Type B pancreatic cell (in vitro differentiated cells): ENCODE data around the gene INO80. TPM values are rescaled to one million over a fixed set of nuclear protein-coding genes. Genes with fewer than 3 reads are reported as not detected.

Experiments
- DNase-seq: peaks from one replicate; pipeline ENCODE4 v3.0.0; 2021; ENCODE audit warnings: mixed read lengths; ENCODE audit not compliant: unreplicated experiment; ENCODE audit errors: extremely low spot score
- H3K27ac Mint-ChIP-seq: 2 replicates; pipeline ENCODE4 v1.8.0; 2021; ENCODE audit warnings: mild to moderate bottlenecking, mixed read lengths
- H3K27me3 Mint-ChIP-seq: 2 replicates; pipeline ENCODE4 v1.8.0; 2021; ENCODE audit warnings: mixed read lengths
- H3K36me3 Mint-ChIP-seq: 2 replicates; pipeline ENCODE4 v1.8.0; 2021; ENCODE audit warnings: mixed read lengths
- H3K4me1 Mint-ChIP-seq: one replicate; pipeline ENCODE4 v1.8.0; 2021; ENCODE audit warnings: mixed read lengths; ENCODE audit not compliant: unreplicated experiment
- H3K4me3 Mint-ChIP-seq: 2 replicates; pipeline ENCODE4 v1.8.0; 2021; ENCODE audit warnings: mild to moderate bottlenecking, mixed read lengths
- H3K9me3 Mint-ChIP-seq: 2 replicates; pipeline ENCODE4 v1.8.0; 2021; ENCODE audit warnings: mixed read lengths
- total RNA-seq: library from RNA; stranded (reverse); gene quantifications from 2 replicates; pipeline ENCODE4 v1.2.1, GENCODE V29; 2021; ENCODE audit warnings: low replicate concordance
- TF ChIP-seq, protein P1 (sequence below): fragments of 200-600 bp; sonication (generic); conservative IDR thresholded peaks from 2 replicates; pipeline ENCODE4 v1.5.0; 2021; ENCODE audit warnings: antibody characterized with exemption, mild to moderate bottlenecking

The INO80 gene
- total RNA-seq, 1 donor from 2014 or later = 22.3 TPM

DNA sequence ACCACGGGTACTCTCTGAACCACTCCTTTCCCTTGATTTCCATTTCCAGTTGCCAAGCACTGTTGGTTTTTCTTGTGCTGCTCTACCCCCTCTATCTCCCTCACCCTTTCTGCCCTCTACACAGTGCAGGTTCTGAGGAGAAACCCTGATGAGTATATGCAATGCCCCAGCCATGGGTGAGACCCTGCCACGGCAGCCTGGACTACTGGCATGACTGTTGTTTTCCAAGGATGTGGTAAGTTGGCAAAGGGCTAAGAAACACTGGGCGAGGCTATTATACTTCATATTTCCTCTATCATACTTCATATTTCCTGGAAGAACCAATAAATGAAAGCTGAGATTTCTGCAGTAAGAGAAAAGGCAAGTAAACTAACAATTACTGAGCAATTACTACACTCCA lies 134.9 kb downstream of the INO80 start:
- Mint-ChIP-seq H3K36me3 (peaks cover 19% of the 10 kb centered on the region), H3K27ac (no peak overlapping the region), H3K27me3 (no peaks in the 10 kb centered on the region), H3K4me1 (no peaks in the 10 kb centered on the region), H3K4me3 (no peak overlapping the region), H3K9me3 (no peaks in the 10 kb centered on the region)
- no peak for DNase-seq
- TF ChIP-seq, protein P1, sequence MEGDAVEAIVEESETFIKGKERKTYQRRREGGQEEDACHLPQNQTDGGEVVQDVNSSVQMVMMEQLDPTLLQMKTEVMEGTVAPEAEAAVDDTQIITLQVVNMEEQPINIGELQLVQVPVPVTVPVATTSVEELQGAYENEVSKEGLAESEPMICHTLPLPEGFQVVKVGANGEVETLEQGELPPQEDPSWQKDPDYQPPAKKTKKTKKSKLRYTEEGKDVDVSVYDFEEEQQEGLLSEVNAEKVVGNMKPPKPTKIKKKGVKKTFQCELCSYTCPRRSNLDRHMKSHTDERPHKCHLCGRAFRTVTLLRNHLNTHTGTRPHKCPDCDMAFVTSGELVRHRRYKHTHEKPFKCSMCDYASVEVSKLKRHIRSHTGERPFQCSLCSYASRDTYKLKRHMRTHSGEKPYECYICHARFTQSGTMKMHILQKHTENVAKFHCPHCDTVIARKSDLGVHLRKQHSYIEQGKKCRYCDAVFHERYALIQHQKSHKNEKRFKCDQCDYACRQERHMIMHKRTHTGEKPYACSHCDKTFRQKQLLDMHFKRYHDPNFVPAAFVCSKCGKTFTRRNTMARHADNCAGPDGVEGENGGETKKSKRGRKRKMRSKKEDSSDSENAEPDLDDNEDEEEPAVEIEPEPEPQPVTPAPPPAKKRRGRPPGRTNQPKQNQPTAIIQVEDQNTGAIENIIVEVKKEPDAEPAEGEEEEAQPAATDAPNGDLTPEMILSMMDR = no peak

DNA sequence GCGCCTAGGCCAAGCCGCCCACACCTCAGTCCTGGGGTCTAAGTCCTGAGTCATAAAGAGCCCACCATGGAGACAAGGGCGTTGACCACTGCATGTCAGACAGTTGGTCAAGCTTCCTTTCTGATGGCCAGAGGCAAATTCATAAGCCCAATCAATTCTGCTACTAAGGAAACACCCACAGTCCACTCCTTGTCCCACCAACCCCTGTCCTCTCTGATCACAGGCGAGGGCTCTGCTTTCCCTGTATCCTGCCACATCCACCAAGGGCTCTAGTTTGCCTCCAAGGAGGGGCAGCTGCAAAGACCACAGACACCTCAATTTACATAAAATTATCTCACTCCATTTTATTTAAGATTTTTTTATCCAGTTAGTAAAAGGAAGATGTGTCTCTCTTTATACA lies 137.5 kb downstream of the INO80 start:
- no peak overlapping the region for H3K4me3 Mint-ChIP-seq
- H3K9me3 Mint-ChIP-seq = no peaks in the 10 kb centered on the region
- H3K27ac Mint-ChIP-seq = no peak overlapping the region
- H3K4me1 Mint-ChIP-seq = no peaks in the 10 kb centered on the region
- DNase-seq = no peak
- peaks cover 19% of the 10 kb centered on the region for H3K36me3 Mint-ChIP-seq
- no peaks in the 10 kb centered on the region for H3K27me3 Mint-ChIP-seq
- TF ChIP-seq, protein P1 = no peak

DNA sequence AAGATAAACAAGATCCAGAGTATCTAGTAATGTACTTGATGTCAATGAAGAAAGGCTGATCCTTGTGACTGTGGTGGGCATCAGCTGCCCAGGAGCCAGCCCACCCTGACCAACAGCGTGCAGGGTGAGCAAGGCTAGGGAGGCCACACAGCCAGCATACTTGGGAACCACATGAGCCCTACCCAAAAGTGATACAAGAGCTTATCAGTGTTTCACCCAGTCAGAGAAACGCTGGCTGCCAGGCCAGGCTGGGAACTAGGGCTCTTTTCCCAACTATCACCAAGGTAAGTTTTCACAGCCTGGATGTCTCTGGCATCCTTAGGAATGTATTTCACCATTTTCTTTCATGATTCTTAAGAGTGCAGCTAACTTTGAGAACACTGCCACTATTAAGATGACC lies 137.9 kb downstream of the INO80 start:
- Mint-ChIP-seq H3K27me3 (no peaks in the 10 kb centered on the region), H3K9me3 (no peaks in the 10 kb centered on the region), H3K36me3 (peaks cover 19% of the 10 kb centered on the region), H3K4me1 (no peaks in the 10 kb centered on the region), H3K4me3 (no peak overlapping the region), H3K27ac (no peak overlapping the region)
- TF ChIP-seq, protein P1 = no peak
- no peak for DNase-seq

DNA sequence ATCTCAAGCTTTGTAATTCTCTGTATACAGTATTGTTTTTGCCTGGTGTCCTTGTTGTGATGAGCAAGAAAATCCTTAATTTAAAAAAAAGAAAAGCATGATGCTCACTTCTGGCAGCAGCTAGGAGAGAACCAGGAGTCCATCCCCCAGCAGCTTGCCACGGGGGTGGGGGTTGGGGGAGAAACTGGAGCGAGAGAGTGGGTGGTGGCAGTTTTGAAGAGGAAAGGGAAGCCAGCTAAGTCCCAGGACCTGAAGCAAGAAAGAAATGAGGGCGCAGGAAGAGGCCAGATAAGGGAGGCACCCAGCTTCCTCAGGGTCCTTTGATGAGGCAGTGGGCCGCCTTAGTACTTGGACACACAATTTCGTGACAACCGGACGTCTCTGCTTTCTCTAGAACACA lies 139.3 kb downstream of the INO80 start:
- Mint-ChIP-seq H3K4me3 (no peak overlapping the region), H3K36me3 (peaks cover 17% of the 10 kb centered on the region), H3K27me3 (no peaks in the 10 kb centered on the region), H3K27ac (no peak overlapping the region), H3K4me1 (peaks cover 6% of the 10 kb centered on the region), H3K9me3 (no peaks in the 10 kb centered on the region)
- no peak for DNase-seq
- TF ChIP-seq, protein P1 = no peak

DNA sequence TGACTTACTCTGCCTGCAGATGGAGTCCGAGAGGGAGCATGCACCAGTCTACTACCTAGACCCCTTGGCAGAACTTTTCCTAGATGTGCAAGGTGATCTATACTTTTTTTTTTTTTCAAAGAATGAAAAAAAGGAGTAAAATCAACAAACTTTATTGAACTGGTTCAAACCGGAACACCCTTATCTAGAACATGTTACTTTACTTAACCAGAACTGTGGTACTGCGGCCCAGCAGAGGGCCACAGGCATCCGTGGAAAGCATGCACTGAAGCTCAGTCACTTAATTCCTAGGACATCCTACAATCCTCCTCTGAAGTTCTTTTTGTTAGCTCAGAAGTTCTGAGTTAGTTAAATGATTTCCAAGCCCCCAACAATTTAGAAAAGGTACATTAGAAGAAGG lies 141.2 kb downstream of the INO80 start:
- Mint-ChIP-seq H3K27me3 (no peaks in the 10 kb centered on the region), H3K27ac (no peak overlapping the region), H3K36me3 (peaks cover 4% of the 10 kb centered on the region), H3K4me3 (no peak overlapping the region), H3K4me1 (peaks cover 6% of the 10 kb centered on the region), H3K9me3 (no peaks in the 10 kb centered on the region)
- TF ChIP-seq, protein P1 = no peak
- DNase-seq = no peak

DNA sequence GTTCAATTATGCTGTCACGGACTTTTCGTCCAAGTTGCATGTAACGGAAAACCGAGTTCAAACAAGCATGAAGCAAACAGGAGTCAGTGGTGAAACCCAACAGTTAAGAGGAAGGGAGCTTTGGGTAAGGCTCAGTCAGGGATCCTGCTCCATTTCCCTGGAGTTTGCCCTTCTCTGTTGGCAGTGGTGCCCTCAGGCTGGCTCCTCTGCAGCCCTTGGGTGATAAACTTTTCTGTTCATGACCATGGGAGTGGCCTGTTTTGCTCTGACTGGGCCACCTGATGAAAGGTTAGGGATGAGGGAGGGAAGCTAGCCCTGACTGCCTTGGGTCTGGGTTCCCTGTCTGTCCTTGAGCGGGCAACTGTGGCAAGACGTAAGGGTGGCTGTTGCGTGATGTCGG lies 146.7 kb downstream of the INO80 start:
- H3K4me1 Mint-ChIP-seq = peaks cover 13% of the 10 kb centered on the region
- DNase-seq = no peak
- no peaks in the 10 kb centered on the region for H3K36me3 Mint-ChIP-seq
- no peak overlapping the region for H3K27ac Mint-ChIP-seq
- no peaks in the 10 kb centered on the region for H3K9me3 Mint-ChIP-seq
- no peak overlapping the region for H3K4me3 Mint-ChIP-seq
- TF ChIP-seq, protein P1 = no peak
- no peaks in the 10 kb centered on the region for H3K27me3 Mint-ChIP-seq
